Tracheal epithelial cell (primary cell): Measurements from ENCODE around the gene RBMXL2. TPM values are rescaled to one million over a fixed set of nuclear protein-coding genes. Genes with fewer than 3 reads are reported as not detected.

Source experiments
- total RNA-seq: library from RNA; depleted of rRNA; stranded (reverse); fragments of >200 nt; gene quantifications from 2 replicates; pipeline ENCODE4 v1.2.1, GENCODE V29; 2014

The RBMXL2 gene
- under 0.01 TPM in 1 of 2 replicates, not detected in the other for total RNA-seq

DNA sequence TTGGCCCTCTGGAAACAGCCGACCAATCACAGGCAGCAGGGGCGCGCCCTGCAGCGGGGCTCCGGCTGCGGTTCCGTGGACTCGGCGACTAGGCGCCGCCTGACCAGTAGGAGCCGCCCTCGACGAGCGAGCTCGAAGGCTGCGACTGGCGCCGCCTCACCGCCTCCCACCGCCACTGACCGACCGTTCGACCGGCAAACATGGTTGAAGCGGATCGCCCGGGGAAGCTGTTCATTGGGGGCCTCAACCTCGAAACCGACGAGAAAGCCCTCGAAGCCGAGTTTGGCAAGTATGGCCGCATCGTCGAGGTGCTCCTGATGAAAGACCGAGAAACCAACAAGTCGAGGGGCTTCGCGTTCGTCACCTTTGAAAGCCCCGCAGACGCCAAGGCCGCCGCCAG lies at the start of gene RBMXL2:
Gene RBMXL2, plus strand, starts transcription at position 78 of the 400 bp plus-strand sequence. Its CDS starts 123 bp downstream, at position 201.

Other genes with a start within 250 kb of the RBMXL2 start
- gene OR10A5, start 243.3 kb upstream of the RBMXL2 start, total RNA-seq = not detected in 2 replicates
- under 0.01 TPM in 1 of 2 replicates, not detected in the other for gene OR10A2, start 225.9 kb upstream of the RBMXL2 start, total RNA-seq
- gene OR10A4, start 212.4 kb upstream of the RBMXL2 start, total RNA-seq = not detected in 2 replicates
- not detected in 2 replicates for gene OR2D2, start 196.5 kb upstream of the RBMXL2 start, total RNA-seq
- not detected in 2 replicates for gene OR2D3, start 168.0 kb upstream of the RBMXL2 start, total RNA-seq
- gene ZNF215, start 162.6 kb upstream of the RBMXL2 start, total RNA-seq = 3.8 and 4.3 TPM in 2 replicates
- 0.24 and 0.85 TPM in 2 replicates for gene ZNF214, start 68.7 kb upstream of the RBMXL2 start, total RNA-seq
- 0.24 TPM in 1 of 2 replicates, not detected in the other for gene NLRP14, start 68.5 kb upstream of the RBMXL2 start, total RNA-seq
- gene SYT9, start 162.9 kb downstream of the RBMXL2 start, total RNA-seq = not detected in 2 replicates